Tibial nerve (tissue), 4 donors: ENCODE measurements around the gene MAP3K7. TPM values are rescaled to one million over a fixed set of nuclear protein-coding genes. Genes with fewer than 3 reads are reported as not detected.
"Not testable (repeated sequence)": the region's sequence is repeated elsewhere in the genome, so short reads cannot be mapped to it uniquely, and the experiment has no call there.

Source experiments
- DNase-seq, 2 donors: peaks; one replicate each; pipeline ENCODE4 v3.0.0-alpha.2; 2019; ENCODE audit warnings: low spot score in 2 of 2
- H3K27ac ChIP-seq, 4 donors: fragments of 200-600 bp; sonication (generic) in 3 of 4; one replicate each; pipeline ENCODE4 v1.5.1; 2017 to 2019; ENCODE audit warnings: mild to moderate bottlenecking in 1 of 4
- H3K27me3 ChIP-seq, 2 donors: fragments of 200-600 bp; sonication (generic) in 1 of 2; one replicate each; pipeline versions ENCODE4 v1.5.1 to v1.6.0; 2017 to 2019
- H3K36me3 ChIP-seq, 3 donors: fragments of 200-600 bp; sonication (generic); one replicate each; pipeline ENCODE4 v1.5.1; 2018 to 2019
- H3K4me1 ChIP-seq, 4 donors: fragments of 200-600 bp; sonication (generic) in 3 of 4; one replicate each; pipeline ENCODE4 v1.5.1; 2017 to 2019
- H3K4me3 ChIP-seq, 4 donors: fragments of 200-600 bp; sonication (generic) in 3 of 4; one replicate each; pipeline ENCODE4 v1.5.1; 2017 to 2019; ENCODE audit warnings: mild to moderate bottlenecking in 1 of 4, moderate library complexity in 1 of 4
- H3K9me3 ChIP-seq, 4 donors: fragments of 200-600 bp; sonication (generic) in 3 of 4; one replicate each; pipeline ENCODE4 v1.5.1; 2017 to 2019
- EP300 ChIP-seq, 2 donors: sonication (generic); formaldehyde crosslinking; IDR thresholded peaks; one replicate each; pipeline ENCODE4 v1.6.1; 2017; ENCODE audit warnings: antibody characterized with exemption in 2 of 2, mild to moderate bottlenecking in 1 of 2
- POLR2A ChIP-seq, 2 donors: fragments of 450-650 bp; IDR thresholded peaks; one replicate each; pipeline ENCODE4 v1.6.1; 2017; ENCODE audit warnings: antibody characterized with exemption in 2 of 2, mild to moderate bottlenecking in 2 of 2, moderate library complexity in 2 of 2
- WGBS, 2 donors: methylation state at CpG; one replicate each; pipeline ENCODE4 v1.1.5; 2018; 5-methylcytosine and 5-hydroxymethylcytosine counted together
- total RNA-seq, 4 donors: library from RNA; depleted of rRNA; stranded (reverse); fragments of >200 nt; gene quantifications; one replicate each; pipeline ENCODE4 v1.1.0, GENCODE V29; 2016
- TF ChIP-seq, protein P1 (sequence below), 5 experiments: fragments of 200-600 bp in 3 of 5; fragments of 450-650 bp in 2 of 5; sonication (generic) in 3 of 5; IDR thresholded peaks; one replicate each; pipeline ENCODE4 v1.5.1; 2016 to 2019; ENCODE audit warnings: antibody characterized with exemption in 5 of 5, mild to moderate bottlenecking in 3 of 5, moderate library complexity in 2 of 5

The MAP3K7 gene
- total RNA-seq, 4 donors from 2014 or later = 25.2 to 35.4 (median 30.6) TPM

DNA sequence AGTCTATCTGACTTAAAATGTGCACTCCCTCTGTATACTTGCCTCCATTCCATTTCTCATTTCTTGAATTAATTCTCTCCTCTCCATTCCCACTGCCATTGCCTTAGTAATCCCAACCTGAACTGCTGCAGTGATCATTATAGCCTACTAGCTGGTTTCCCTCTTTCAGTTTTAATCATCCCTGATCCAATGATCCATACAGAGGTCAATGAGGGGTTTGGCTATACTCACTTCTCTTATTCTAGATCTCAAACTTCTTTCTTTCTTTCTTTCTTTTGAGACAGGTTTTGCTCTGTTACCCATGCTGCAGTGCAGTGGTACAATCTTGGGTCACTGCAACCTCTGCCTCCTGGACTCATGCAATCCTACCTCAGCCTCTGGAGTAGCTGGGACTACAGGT is 17.6 kb downstream of the MAP3K7 start:
- Histone ChIP-seq H3K36me3 (peaks cover 0 to 20% (median 0%) of the 10 kb centered on the region in 3 donors), H3K27me3 (no peaks in the 10 kb centered on the region), H3K9me3 (no peaks in the 10 kb centered on the region), H3K27ac (no peak overlapping the region), H3K4me1 (peaks cover 0 to 6% (median 0%) of the 10 kb centered on the region in 4 donors), H3K4me3 (no peak overlapping the region)
- TF ChIP-seq, protein P1, sequence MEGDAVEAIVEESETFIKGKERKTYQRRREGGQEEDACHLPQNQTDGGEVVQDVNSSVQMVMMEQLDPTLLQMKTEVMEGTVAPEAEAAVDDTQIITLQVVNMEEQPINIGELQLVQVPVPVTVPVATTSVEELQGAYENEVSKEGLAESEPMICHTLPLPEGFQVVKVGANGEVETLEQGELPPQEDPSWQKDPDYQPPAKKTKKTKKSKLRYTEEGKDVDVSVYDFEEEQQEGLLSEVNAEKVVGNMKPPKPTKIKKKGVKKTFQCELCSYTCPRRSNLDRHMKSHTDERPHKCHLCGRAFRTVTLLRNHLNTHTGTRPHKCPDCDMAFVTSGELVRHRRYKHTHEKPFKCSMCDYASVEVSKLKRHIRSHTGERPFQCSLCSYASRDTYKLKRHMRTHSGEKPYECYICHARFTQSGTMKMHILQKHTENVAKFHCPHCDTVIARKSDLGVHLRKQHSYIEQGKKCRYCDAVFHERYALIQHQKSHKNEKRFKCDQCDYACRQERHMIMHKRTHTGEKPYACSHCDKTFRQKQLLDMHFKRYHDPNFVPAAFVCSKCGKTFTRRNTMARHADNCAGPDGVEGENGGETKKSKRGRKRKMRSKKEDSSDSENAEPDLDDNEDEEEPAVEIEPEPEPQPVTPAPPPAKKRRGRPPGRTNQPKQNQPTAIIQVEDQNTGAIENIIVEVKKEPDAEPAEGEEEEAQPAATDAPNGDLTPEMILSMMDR (IDR thresholded peaks at IDR 0.05) = no peak
- TF ChIP-seq EP300 (IDR thresholded peaks at IDR 0.05) (no peak), POLR2A (IDR thresholded peaks at IDR 0.05) (no peak)
- no peak for DNase-seq

DNA sequence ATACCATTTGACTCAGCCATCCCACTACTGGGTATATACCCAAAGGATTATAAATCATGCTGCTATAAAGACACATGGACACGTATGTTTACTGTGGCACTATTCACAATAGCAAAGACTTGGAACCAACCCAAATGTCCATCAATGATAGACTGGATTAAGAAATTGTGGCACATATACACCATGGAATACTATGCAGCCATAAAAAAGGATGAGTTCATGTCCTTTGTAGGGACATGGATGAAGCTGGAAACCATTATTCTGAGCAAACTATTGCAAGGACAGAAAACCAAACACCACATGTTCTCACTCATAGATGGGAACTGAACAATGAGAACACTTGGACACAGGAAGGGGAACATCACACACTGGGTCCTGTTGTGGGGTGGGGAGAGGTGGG is 19.2 kb downstream of the MAP3K7 start:
- H3K4me1 ChIP-seq, H3K27me3 ChIP-seq, H3K9me3 ChIP-seq, H3K4me3 ChIP-seq, DNase-seq, H3K27ac ChIP-seq: not testable (repeated sequence)
- 100% methylated on average over 1 of the region's 1 CpG for WGBS, 2 donors
- H3K36me3 ChIP-seq = peaks cover 0 to 25% (median 0%) of the 10 kb centered on the region in 3 donors

DNA sequence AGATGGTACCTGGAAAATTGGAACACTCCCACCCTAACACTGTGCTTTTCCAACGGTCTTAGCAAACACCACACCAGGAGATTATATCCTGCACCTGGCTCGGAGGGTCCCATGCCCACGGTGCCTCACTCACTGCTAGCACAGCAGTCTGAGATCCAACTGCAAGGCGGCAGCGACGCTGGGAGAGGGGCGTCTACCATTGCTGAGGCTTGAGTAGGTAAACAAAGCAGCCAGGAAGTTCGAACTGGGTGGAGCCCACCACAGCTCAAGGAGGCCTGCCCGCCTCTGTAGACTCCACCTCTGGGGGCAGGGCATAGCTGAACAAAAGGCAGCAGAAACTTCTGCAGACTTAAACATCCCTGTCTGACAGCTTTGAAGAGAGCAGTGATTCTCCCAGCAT is 24.5 kb downstream of the MAP3K7 start:
- DNase-seq = not testable (repeated sequence)
- WGBS, 2 donors = 94 to 100% methylated on average over 9 of the region's 9 CpGs
- peaks cover 0 to 53% (median 5%) of the 10 kb centered on the region in 3 donors for H3K36me3 ChIP-seq

DNA sequence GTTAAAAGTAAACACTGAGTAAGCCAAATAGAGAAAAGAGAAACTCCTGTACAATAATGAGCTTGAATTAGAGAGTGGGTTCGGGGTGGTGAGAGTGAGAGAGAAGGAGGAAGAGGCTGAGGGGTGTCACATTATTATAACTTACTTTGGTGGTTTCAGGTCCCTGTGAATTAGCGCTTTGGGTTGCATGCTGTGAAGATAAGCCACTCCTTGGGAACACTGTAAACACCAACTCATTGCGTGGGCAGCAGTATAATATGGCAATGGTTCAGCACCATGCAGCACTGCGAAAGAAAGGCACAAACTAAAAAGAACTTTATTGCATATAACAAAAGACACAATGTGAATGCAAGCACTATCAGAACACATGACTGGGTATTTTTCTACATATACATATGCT is 26.9 kb downstream of the MAP3K7 start:
- 92 to 95% methylated on average over 4 of the region's 4 CpGs for WGBS, 2 donors
- no peak for TF ChIP-seq POLR2A (IDR thresholded peaks at IDR 0.05)
- Histone ChIP-seq H3K9me3 (no peaks in the 10 kb centered on the region), H3K27ac (no peak overlapping the region), H3K4me3 (no peak overlapping the region), H3K36me3 (peaks cover 2 to 72% (median 5%) of the 10 kb centered on the region in 3 donors), H3K27me3 (no peaks in the 10 kb centered on the region), H3K4me1 (no peaks in the 10 kb centered on the region)
- DNase-seq = no peak

More for the DNA sequence above, 24.5 kb downstream of the MAP3K7 start:
- not testable (repeated sequence) for H3K27me3 ChIP-seq, H3K27ac ChIP-seq, H3K4me1 ChIP-seq, H3K9me3 ChIP-seq, H3K4me3 ChIP-seq

DNA sequence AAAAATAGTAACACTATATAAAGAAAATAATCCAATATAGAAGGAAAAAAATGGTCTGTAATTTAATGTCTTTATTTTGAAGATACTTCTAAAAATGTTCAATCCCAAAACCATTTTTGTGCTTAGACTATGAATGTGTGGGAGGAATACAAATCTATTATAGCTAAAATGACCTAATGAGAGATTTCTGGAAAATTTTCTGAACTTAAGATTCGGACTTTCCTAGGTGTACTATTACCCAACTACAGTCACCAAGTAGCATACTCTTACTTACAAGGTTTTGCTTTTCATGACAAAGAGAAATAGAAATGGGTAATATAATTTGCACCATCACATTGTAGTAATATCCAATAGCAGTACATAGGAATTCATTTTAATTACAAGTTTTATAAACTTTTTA is 29.9 kb downstream of the MAP3K7 start:
- no peak for TF ChIP-seq POLR2A (IDR thresholded peaks at IDR 0.05)
- no peak for TF ChIP-seq EP300 (IDR thresholded peaks at IDR 0.05)
- TF ChIP-seq, protein P1 (IDR thresholded peaks at IDR 0.05) = no peak
- Histone ChIP-seq H3K4me1 (no peaks in the 10 kb centered on the region), H3K27ac (no peak overlapping the region), H3K9me3 (no peaks in the 10 kb centered on the region), H3K4me3 (no peak overlapping the region), H3K36me3 (peaks cover 1 to 83% (median 2%) of the 10 kb centered on the region in 3 donors), H3K27me3 (no peaks in the 10 kb centered on the region)
- WGBS, 2 donors = 85 to 95% methylated on average over 1 of the region's 1 CpG
- DNase-seq = no peak

DNA sequence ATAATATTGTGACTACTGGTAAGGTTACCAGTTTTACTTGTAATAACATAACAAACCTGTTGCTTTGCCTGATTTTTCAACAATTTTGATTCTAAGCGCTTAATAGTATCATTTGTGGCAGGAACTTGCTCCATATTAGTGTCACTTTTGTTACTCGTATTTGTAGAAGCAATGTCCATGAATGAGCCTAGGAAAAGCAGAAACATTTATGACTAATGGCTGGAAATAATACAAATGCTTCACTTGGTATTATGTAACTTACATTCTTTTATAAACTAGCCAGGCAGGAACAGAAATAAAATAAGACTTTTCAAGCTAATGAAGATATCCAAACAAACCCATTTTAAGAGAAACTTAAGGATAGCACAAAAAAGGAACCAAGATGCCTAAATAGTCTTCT is 38.9 kb downstream of the MAP3K7 start:
- Histone ChIP-seq H3K4me1 (no peaks in the 10 kb centered on the region), H3K9me3 (no peaks in the 10 kb centered on the region), H3K27me3 (no peaks in the 10 kb centered on the region), H3K36me3 (peaks cover 0 to 87% (median 3%) of the 10 kb centered on the region in 3 donors), H3K4me3 (no peak overlapping the region), H3K27ac (no peak overlapping the region)
- no peak for DNase-seq
- 89 to 92% methylated on average over 2 of the region's 2 CpGs for WGBS, 2 donors
- TF ChIP-seq, protein P1 (IDR thresholded peaks at IDR 0.05) = no peak
- TF ChIP-seq EP300 (IDR thresholded peaks at IDR 0.05) (no peak), POLR2A (IDR thresholded peaks at IDR 0.05) (no peak)

DNA sequence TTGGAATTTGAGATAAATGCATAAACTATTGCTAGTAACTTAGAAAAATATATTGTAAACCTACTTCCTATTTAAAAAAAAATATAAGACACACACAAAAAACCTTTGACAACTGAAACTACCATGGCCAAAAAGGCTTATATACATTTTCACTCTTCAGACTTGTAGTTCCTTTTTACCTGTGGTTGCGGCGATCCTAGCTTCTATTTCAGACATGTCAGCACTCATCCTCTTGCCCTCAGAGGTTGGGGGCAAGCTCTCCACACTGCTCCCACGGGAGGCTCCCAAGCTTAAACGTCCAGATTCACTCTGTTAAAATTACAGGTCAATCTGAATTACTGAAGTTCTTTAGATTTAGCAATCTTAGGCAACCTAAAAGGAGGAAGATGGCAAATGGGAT is 39.8 kb downstream of the MAP3K7 start:
- no peaks in the 10 kb centered on the region for H3K9me3 ChIP-seq
- no peaks in the 10 kb centered on the region for H3K4me1 ChIP-seq
- no peak for TF ChIP-seq EP300 (IDR thresholded peaks at IDR 0.05)
- TF ChIP-seq, protein P1 (IDR thresholded peaks at IDR 0.05) = no peak
- no peak for TF ChIP-seq POLR2A (IDR thresholded peaks at IDR 0.05)
- H3K4me3 ChIP-seq = no peak overlapping the region
- no peak overlapping the region for H3K27ac ChIP-seq
- H3K27me3 ChIP-seq = no peaks in the 10 kb centered on the region
- no peak for DNase-seq
- peaks cover 0 to 81% (median 3%) of the 10 kb centered on the region in 3 donors for H3K36me3 ChIP-seq
- 69 to 86% methylated on average over 4 of the region's 4 CpGs for WGBS, 2 donors
